ENCODE measurements around the gene CDK14. TPM values are rescaled to one million over a fixed set of nuclear protein-coding genes. Genes with fewer than 3 reads are reported as not detected.

CDK14 gene
- total RNA-seq, 2 donors from 2014 or later, result 10.8 to 14.6 TPM

DNA sequence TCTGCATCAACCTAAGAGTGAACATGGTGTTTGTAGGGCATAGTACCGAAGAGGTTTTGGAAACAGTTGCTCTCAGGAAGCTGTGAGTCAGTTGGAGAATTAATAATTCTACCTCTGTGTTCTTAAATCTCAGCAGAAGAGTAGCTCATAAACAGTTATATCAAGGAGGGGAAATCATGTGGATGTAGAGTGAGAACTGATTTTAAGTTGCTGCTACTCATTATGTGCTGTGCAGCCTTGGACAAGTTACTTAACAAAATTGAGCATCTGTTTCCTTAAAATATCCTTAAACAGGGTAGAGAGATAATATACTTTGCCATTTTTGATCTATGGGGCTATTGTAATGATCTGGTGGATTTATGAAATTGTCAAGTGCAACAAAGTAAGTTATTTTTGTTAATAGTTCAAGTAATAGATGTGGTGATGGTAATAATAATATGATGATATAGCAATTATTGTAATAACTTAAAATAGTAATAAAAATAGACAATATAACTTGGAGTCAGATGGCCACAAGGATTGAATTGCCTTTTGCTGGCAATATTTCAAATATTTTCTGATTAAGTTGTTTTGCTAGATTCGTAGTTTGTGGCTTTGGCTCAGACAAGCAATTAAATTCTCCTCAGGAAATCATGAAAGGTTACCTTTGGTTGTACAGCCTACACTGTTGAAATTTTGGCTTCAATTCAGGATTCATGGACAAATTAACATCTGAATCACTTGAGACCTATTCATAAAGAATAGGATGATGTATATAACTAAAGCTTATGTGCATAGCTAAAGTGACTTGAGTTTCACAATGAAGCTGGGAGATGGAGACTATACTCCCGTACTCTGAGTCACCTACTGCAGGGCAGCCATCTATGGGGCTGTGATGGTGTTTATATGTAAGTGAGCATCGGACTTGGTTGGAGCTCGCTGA lies 228.5 kb downstream of the CDK14 start:
- DNase-seq (ENCODE audit: low spot score), result no peak
- Histone ChIP-seq H3K9me3 (no peaks in the 10 kb centered on the region), H3K4me1 (ENCODE audit: control insufficient read depth in 1 of 2, low read depth in 2 of 2) (peaks cover 0 to 7% of the 10 kb centered on the region in 2 donors), H3K27me3 (replicated peaks; ENCODE audit: insufficient read depth) (no peaks in the 10 kb centered on the region), H3K27ac (no peak overlapping the region), H3K36me3 (no peaks in the 10 kb centered on the region), H3K4me3 (no peak overlapping the region)
- ATAC-seq (ENCODE audit: insufficient number of reproducible peaks, low FRiP score, low read depth), result no peak
- TF ChIP-seq, protein P1, sequence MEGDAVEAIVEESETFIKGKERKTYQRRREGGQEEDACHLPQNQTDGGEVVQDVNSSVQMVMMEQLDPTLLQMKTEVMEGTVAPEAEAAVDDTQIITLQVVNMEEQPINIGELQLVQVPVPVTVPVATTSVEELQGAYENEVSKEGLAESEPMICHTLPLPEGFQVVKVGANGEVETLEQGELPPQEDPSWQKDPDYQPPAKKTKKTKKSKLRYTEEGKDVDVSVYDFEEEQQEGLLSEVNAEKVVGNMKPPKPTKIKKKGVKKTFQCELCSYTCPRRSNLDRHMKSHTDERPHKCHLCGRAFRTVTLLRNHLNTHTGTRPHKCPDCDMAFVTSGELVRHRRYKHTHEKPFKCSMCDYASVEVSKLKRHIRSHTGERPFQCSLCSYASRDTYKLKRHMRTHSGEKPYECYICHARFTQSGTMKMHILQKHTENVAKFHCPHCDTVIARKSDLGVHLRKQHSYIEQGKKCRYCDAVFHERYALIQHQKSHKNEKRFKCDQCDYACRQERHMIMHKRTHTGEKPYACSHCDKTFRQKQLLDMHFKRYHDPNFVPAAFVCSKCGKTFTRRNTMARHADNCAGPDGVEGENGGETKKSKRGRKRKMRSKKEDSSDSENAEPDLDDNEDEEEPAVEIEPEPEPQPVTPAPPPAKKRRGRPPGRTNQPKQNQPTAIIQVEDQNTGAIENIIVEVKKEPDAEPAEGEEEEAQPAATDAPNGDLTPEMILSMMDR (IDR thresholded peaks at IDR 0.05), result no peak

- no peak for ATAC-seq (ENCODE audit: insufficient number of reproducible peaks, low FRiP score, low read depth)
- H3K36me3 ChIP-seq, result no peaks in the 10 kb centered on the region
- H3K9me3 ChIP-seq, result no peaks in the 10 kb centered on the region
- H3K4me1 ChIP-seq (ENCODE audit: control insufficient read depth in 1 of 2, low read depth in 2 of 2), result peaks cover 0 to 7% of the 10 kb centered on the region in 2 donors
- H3K27ac ChIP-seq, result no peak overlapping the region
- DNase-seq (ENCODE audit: low spot score), result no peak
- no peak overlapping the region for H3K4me3 ChIP-seq
- no peaks in the 10 kb centered on the region for H3K27me3 ChIP-seq (replicated peaks; ENCODE audit: insufficient read depth)
- TF ChIP-seq, protein P1 (IDR thresholded peaks at IDR 0.05), result no peak
These were observed 229.7 kb downstream of the CDK14 start for GRCh38 chr7:90825779-90826178.

GRCh38 chr7:90828601-90829000 lies 232.5 kb downstream of the CDK14 start:
- Histone ChIP-seq H3K9me3 (no peaks in the 10 kb centered on the region), H3K4me3 (no peak overlapping the region), H3K4me1 (ENCODE audit: control insufficient read depth in 1 of 2, low read depth in 2 of 2) (peaks cover 0 to 7% of the 10 kb centered on the region in 2 donors), H3K36me3 (no peaks in the 10 kb centered on the region), H3K27me3 (replicated peaks; ENCODE audit: insufficient read depth) (no peaks in the 10 kb centered on the region), H3K27ac (no peak overlapping the region)
- DNase-seq (ENCODE audit: low spot score) (no peak), ATAC-seq (ENCODE audit: insufficient number of reproducible peaks, low FRiP score, low read depth) (no peak)
- TF ChIP-seq, protein P1 (IDR thresholded peaks at IDR 0.05), result no peak

- no peaks in the 10 kb centered on the region for H3K36me3 ChIP-seq
- no peak for ATAC-seq (ENCODE audit: insufficient number of reproducible peaks, low FRiP score, low read depth)
These were observed 234.2 kb downstream of the CDK14 start for GRCh38 chr7:90830308-90830707.

GRCh38 chr7:90832726-90833125 lies 236.6 kb downstream of the CDK14 start:
- DNase-seq (ENCODE audit: low spot score) (no peak), ATAC-seq (ENCODE audit: insufficient number of reproducible peaks, low FRiP score, low read depth) (no peak)
- H3K27ac ChIP-seq, result no peak overlapping the region
- H3K4me3 ChIP-seq, result no peak overlapping the region
- H3K9me3 ChIP-seq, result no peaks in the 10 kb centered on the region
- H3K36me3 ChIP-seq, result no peaks in the 10 kb centered on the region
- no peaks in the 10 kb centered on the region for H3K4me1 ChIP-seq (ENCODE audit: control insufficient read depth in 1 of 2, low read depth in 2 of 2)
- TF ChIP-seq, protein P1 (IDR thresholded peaks at IDR 0.05), result no peak
- H3K27me3 ChIP-seq (replicated peaks; ENCODE audit: insufficient read depth), result no peaks in the 10 kb centered on the region

More at GRCh38 chr7:90830308-90830707, 234.2 kb downstream of the CDK14 start:
- Histone ChIP-seq H3K27me3 (replicated peaks; ENCODE audit: insufficient read depth) (no peaks in the 10 kb centered on the region), H3K4me1 (ENCODE audit: control insufficient read depth in 1 of 2, low read depth in 2 of 2) (peaks cover 0 to 1% of the 10 kb centered on the region in 2 donors), H3K27ac (no peak overlapping the region), H3K9me3 (no peaks in the 10 kb centered on the region), H3K4me3 (no peak overlapping the region)
- TF ChIP-seq, protein P1 (IDR thresholded peaks at IDR 0.05), result no peak
- DNase-seq (ENCODE audit: low spot score), result no peak

All from thoracic aorta (tissue), 2 donors.